Cardiac septum (tissue), 1 donor: ENCODE data around the gene LAMA3. TPM values are rescaled to one million over a fixed set of nuclear protein-coding genes. Genes with fewer than 3 reads are reported as not detected.

ENCODE experiments used
- DNase-seq: peaks from one replicate; pipeline ENCODE4 v3.0.0-alpha.2; 2020; ENCODE audit warnings: low spot score
- intact Hi-C: fragments of 100-400 bp; cut with DNase I; formaldehyde crosslinking; loops from one replicate; pipeline ENCODE4 v1.14.0; 2022
- total RNA-seq: library from RNA; stranded (reverse); fragmentation: NEBNext Ultra II Directional; extraction: Animal tissue kit (Norgen Biotek cat#: 25700); gene quantifications from one replicate; pipeline ENCODE4 v1.2.1, GENCODE V29; 2021
- donor health status: DM: no; HTN: no; CAD: no.

The LAMA3 gene
- total RNA-seq, 1 donor from 2014 or later: 3.0 TPM

DNA sequence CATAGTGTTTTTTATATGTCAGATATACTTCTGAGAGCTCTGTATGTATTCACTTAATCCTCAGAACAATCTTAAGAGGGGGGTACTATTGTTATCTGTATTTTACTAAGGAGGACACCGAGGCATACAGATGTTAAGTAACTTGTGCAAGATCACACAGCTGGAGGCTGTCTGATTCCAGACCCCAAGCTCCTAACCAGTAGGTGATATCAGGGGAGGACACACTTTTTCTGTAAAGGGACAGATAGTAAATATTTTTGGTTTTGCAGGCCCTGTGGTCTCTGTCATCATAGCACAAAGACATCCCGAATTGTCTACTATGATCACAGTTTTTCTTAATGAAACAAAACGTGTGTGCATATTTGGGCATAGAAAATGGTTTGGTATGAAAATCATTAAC lies 143.7 kb downstream of the LAMA3 start:
- no peak for DNase-seq
- intact Hi-C loops: no loop called here

DNA sequence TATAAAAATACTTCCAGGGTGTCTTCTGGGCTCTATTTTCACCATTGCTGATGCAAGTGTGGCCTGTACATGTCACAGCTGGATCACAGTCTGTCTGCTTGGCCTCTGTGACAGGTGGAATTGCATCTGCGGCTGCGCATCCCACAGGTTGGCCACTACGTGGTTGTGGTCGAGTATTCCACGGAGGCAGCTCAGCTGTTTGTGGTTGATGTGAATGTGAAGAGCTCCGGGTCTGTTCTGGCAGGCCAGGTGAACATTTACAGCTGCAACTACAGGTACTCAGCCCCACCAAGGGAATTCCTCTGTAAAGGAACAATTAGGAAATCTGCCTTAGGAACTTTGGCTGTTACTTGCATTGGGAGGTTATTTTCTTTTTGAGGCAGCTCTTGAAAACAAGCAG lies 144.5 kb downstream of the LAMA3 start:
- intact Hi-C loops: no loop called here

GRCh38 chr18:23835091-23835490 lies 145.8 kb downstream of the LAMA3 start:
- no peak for DNase-seq
- intact Hi-C loops: no loop called here

More for the DNA sequence above, 144.5 kb downstream of the LAMA3 start:
- no peak for DNase-seq

DNA sequence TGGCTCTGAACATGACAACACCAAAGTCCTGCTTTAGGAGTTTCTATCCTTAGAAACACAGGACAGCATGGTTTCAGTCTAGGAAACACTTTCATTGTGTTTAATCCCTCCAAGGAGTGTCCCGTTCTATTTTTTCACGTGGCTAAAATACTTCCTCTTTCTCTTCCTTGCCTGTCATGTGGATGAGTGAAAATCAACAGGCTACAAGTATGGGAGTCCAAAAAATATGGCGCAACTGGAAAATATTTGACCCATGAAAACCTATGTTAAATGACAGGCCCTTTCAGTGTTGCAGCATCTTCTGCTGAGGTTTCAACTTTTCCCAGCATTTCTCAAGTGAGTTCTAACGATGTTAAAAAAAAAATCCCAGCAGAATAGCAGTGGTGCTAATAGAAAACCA lies 146.3 kb downstream of the LAMA3 start:
- no peak for DNase-seq
- intact Hi-C loops: no loop called here

DNA sequence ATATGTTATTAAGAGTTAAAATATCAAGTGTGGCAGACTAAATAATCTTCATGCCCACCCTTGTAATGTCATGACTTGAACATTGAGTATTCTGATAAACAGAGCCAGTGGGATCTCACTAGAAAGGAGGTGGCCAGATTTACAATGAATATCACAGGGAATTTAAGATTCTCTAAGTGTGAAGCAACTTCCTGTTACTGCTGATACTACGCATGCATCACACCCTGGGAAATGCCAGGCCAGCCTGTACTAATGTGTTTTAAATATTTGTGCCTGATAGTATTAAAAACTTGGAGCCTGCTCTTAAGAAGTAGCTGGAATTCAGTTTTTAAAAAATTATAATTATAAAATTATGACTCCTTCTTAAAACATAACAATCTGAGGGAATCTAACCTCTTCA lies 148.3 kb downstream of the LAMA3 start:
- intact Hi-C loops: no loop called here
- no peak for DNase-seq

GRCh38 chr18:23838233-23838632 lies 149.0 kb downstream of the LAMA3 start:
- intact Hi-C loops: no loop called here

GRCh38 chr18:23838801-23839366 lies 149.6 kb downstream of the LAMA3 start:
- DNase-seq: no peak
- intact Hi-C loops: no loop called here

More at GRCh38 chr18:23838233-23838632, 149.0 kb downstream of the LAMA3 start:
- DNase-seq: no peak

GRCh38 chr18:23842305-23842704 lies 153.1 kb downstream of the LAMA3 start:
- intact Hi-C loops: no loop called here
- no peak for DNase-seq

- no peak for DNase-seq
- intact Hi-C loops: no loop called here
Observed at GRCh38 chr18:23844991-23845680, 155.9 kb downstream of the LAMA3 start.

DNA sequence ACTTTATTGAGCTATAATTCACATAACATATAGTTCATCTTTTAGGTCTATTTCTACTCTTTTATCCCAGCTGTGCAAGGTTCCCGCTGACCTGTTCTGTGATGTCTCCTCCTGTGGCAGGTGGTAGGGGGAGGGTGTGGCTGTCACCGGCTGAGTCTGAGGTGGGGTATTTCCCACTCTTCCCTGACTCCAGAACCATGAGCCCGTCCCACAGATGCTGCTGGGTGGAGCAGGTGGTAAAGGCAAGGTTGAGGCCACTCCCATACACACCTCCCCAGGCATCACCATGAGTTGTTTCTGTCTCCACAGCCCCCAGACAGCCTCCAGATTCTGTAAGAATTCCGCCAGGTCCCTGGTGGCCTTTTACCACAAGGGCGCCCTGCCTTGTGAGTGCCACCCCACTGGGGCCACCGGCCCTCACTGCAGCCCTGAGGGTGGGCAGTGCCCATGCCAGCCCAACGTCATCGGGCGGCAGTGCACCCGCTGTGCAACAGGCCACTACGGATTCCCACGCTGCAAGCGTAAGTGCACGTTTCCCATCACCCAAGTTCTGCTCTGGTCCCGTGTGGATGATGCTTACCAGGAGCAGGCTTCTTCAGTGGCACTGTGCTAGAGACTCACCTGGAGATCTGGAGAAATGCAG lies 156.9 kb downstream of the LAMA3 start:
- intact Hi-C loops: no loop called here
- no peak for DNase-seq

DNA sequence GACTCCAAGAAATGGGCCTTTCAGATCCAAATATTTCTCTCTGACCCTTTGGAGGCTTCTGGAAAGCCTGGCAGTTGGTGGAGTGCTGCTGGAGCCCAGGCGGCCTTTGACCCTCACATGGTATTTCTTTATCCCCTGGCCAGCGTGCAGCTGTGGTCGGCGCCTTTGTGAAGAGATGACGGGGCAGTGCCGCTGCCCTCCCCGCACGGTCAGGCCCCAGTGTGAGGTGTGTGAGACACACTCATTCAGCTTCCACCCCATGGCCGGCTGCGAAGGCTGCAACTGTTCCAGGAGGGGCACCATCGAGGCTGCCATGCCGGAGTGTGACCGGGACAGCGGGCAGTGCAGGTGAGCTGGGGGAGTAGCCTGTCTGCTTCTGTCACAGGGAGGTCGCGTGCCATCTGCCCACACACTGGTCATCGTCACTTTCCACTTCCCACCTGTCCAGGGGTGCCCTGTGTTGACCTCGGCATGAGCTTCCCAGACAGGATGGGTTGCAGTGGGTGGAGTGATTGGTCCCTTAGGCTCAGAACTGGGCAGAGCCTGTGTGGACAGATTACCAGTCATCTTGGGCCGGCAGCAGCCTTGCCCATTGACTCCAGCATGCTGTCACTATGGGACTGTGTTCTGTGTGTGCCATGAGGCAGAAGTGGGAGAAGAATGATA lies 158.2 kb downstream of the LAMA3 start:
- intact Hi-C loops: no loop called here

GRCh38 chr18:23849141-23849540 lies 159.9 kb downstream of the LAMA3 start:
- DNase-seq: no peak
- intact Hi-C loops: no loop called here

More for the DNA sequence above, 158.2 kb downstream of the LAMA3 start:
- DNase-seq: no peak

- no peak for DNase-seq
- intact Hi-C loops: no loop called here
Observed at GRCh38 chr18:23850215-23850614, 161.0 kb downstream of the LAMA3 start.

DNA sequence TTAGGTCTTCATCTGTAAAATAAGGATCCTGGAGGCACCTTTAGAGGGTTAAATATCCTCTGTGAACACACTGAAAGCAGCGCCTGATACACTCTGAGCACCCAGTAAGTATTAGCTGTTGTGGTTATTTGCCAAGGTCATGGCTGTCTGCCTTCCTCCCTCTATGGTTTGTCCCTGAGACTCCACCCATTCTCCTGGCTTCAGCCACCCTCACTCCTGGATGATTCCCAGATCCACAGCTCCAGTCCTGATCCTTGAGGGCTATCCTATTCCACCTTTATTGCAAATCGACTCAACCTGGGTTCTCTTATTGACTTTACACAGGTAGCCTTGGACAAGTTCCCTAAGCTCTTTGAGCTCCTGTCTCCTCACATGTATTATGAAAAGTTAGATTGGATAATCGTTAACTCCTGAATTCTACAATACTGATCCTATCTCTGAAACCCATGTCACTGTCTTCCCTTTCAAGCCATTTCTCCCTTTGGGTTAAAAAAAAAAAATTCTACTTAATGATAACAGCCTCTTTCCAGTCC lies 162.3 kb downstream of the LAMA3 start:
- DNase-seq: no peak
- intact Hi-C loops: no loop called here

GRCh38 chr18:23852236-23853045 lies 163.2 kb downstream of the LAMA3 start:
- no peak for DNase-seq
- intact Hi-C loops: no loop called here

- intact Hi-C loops: no loop called here
- no peak for DNase-seq
Observed at GRCh38 chr18:23853448-23854195, 164.4 kb downstream of the LAMA3 start.

DNA sequence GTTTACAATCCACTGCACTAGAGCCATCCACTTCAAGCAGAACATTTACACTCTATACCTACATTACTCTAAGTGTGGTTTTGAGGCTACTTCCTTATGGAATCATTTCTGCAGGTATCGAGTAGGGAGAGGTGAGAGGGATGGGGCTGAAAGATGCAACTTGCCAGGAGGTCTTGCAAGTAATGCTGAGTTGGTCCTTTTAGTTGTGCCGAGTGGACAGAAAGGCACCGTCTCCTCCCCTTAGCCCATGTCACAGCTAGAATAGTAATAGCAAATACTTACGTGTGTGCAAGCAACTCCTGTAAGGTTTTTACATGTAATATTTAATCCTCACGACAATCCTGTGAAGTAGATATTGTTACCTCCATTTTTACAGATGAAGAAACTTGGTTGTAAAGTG lies 166.5 kb downstream of the LAMA3 start:
- intact Hi-C loops: no loop called here

GRCh38 chr18:23856466-23857163 lies 167.4 kb downstream of the LAMA3 start:
- DNase-seq: no peak
- intact Hi-C loops: no loop called here

More for the DNA sequence above, 166.5 kb downstream of the LAMA3 start:
- no peak for DNase-seq
